Psoas muscle (tissue), 8 donors: ENCODE results near the gene CCN2. TPM values are rescaled to one million over a fixed set of nuclear protein-coding genes. Genes with fewer than 3 reads are reported as not detected.

Source experiments
- ATAC-seq, 4 donors: fragments of 200-7000 bp; cut with Tn5 transposase; one replicate each; pipeline ENCODE4 v1.9.1; 2020; ENCODE audit warnings: moderate library complexity in 3 of 4, mild to moderate bottlenecking in 2 of 4
- DNase-seq, 2 donors: peaks; one replicate each; pipeline ENCODE4 v3.0.0-alpha.2; 2020
- H3K27ac ChIP-seq: fragments of 200-600 bp; one replicate; pipeline ENCODE4 v1.8.0; 2022
- H3K27me3 ChIP-seq, 3 donors: fragments of 200-600 bp in 1 of 3; one replicate each; pipeline versions ENCODE4 v1.6.1 to v1.8.0; 2013 to 2022; ENCODE audit warnings: low read length in 2 of 3, mild to moderate bottlenecking in 2 of 3, moderate library complexity in 1 of 3; ENCODE audit not compliant: insufficient read depth in 3 of 3
- H3K36me3 ChIP-seq, 2 donors: fragments of 200-600 bp in 1 of 2; one replicate each; pipeline versions ENCODE4 v1.6.1 to v1.8.0; 2013 to 2022; ENCODE audit warnings: low read depth in 1 of 2, mild to moderate bottlenecking in 1 of 2, moderate library complexity in 1 of 2; ENCODE audit not compliant: insufficient read depth in 1 of 2
- H3K4me1 ChIP-seq: fragments of 200-600 bp; one replicate; pipeline ENCODE4 v1.8.0; 2022
- H3K4me3 ChIP-seq: fragments of 200-600 bp; one replicate; pipeline ENCODE4 v1.8.0; 2022; ENCODE audit warnings: mild to moderate bottlenecking
- H3K9me3 ChIP-seq: fragments of 200-600 bp; one replicate; pipeline ENCODE4 v1.8.0; 2022
- CTCF ChIP-seq: fragments of 200-600 bp; IDR thresholded peaks from one replicate; pipeline ENCODE4 v1.8.0; 2022; ENCODE audit warnings: antibody characterized with exemption
- WGBS, 3 donors: extraction: QIAGEN DNeasy Blood & Tissue Kit; methylation state at CpG; one replicate each; pipeline versions ENCODE4 v1.1.6 to v1.1.7; 2013; 5-methylcytosine and 5-hydroxymethylcytosine counted together
- intact Hi-C, 2 donors: fragments of 100-400 bp; cut with DNase I; formaldehyde crosslinking; loops; one replicate each; pipeline versions ENCODE4 v1.11.0 to v1.14.2; 2022
- polyA plus RNA-seq, 3 donors: library from polyadenylated mRNA; stranded (reverse); fragments of 200-250 nt; gene quantifications; one replicate each; pipeline ENCODE4 v1.2.3, GENCODE V29; 2013
- total RNA-seq, 4 donors: library from RNA; stranded (reverse); fragmentation: NEBNext Ultra II Directional in 2 of 4; extraction: Animal tissue kit (Norgen Biotek cat#: 25700) in 2 of 4; gene quantifications; one replicate each; pipeline versions ENCODE4 v1.2.1 to v1.2.4, GENCODE V29; 2021 to 2023
- donor health status: healthy with polysubstance abuse.
- donor health status: DM: no; HTN: no; CAD: no; lungs with moderate emphysema.
- donor health status: Bipolar disorder and iron deficiency.
- donor health status: healthy.
- donor health status: DM: yes; HTN: yes; CAD: no.
- donor health status: DM: no; HTN: no; CAD: no.
- donor health status: DM: no; HTN: no; CAD: no.
- donor health status: DM: yes; HTN: yes; CAD: no.

The CCN2 gene
- total and polyA plus RNA-seq, 7 donors = 4.1 to 25.0 (median 14.3) TPM

DNA sequence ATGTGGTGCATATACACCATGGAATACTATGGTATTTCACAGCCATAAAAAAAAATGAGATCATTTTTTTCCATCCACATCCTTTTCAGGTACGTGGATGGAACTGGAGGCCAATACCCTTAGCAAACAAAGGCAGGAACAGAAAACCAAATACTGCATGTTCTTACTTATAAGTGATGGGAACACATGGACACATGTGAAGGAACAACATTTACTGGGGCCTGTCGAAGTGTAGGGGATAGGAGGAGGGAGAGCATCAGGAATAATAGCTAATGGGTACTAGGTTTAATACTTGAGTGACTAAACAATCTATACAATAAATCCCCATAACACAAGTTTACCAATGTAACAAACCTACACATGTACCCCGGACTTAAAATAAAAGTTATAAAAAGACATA lies 30.5 kb downstream of the CCN2 start:
- no peak for TF ChIP-seq CTCF

GRCh38 chr6:131918650-131919355 lies 32.4 kb downstream of the CCN2 start:
- ATAC-seq (no peak), DNase-seq (no peak)
- H3K27me3 ChIP-seq = peaks cover 0 to under 1% (median 0%) of the 10 kb centered on the region in 3 donors
- intact Hi-C loops = loop anchor here in 1 of 2 donors (10.0 kb wide), 1 partner anchor 566 kb away; no protein-coding TSS in a partner anchor
- no peak overlapping the region for H3K27ac ChIP-seq
- H3K9me3 ChIP-seq = no peaks in the 10 kb centered on the region
- TF ChIP-seq CTCF = no peak
- H3K36me3 ChIP-seq = no peaks in the 10 kb centered on the region
- H3K4me1 ChIP-seq = no peaks in the 10 kb centered on the region
- H3K4me3 ChIP-seq = no peak overlapping the region
- WGBS, 3 donors = 86 to 91% (median 90%) methylated on average over 9 of the region's 9 CpGs

More for the DNA sequence above, 30.5 kb downstream of the CCN2 start:
- WGBS, 3 donors = 74 to 84% (median 80%) methylated on average over 3 of the region's 3 CpGs
- intact Hi-C loops = loop anchor here (5.0 to 10.0 kb wide), 2 partner anchors 294 to 297 kb away; no protein-coding TSS in a partner anchor
- Histone ChIP-seq H3K9me3 (no peaks in the 10 kb centered on the region), H3K27ac (no peak overlapping the region), H3K27me3 (no peaks in the 10 kb centered on the region), H3K36me3 (no peaks in the 10 kb centered on the region), H3K4me3 (no peak overlapping the region), H3K4me1 (no peaks in the 10 kb centered on the region)
- no peak for ATAC-seq
- DNase-seq = no peak

DNA sequence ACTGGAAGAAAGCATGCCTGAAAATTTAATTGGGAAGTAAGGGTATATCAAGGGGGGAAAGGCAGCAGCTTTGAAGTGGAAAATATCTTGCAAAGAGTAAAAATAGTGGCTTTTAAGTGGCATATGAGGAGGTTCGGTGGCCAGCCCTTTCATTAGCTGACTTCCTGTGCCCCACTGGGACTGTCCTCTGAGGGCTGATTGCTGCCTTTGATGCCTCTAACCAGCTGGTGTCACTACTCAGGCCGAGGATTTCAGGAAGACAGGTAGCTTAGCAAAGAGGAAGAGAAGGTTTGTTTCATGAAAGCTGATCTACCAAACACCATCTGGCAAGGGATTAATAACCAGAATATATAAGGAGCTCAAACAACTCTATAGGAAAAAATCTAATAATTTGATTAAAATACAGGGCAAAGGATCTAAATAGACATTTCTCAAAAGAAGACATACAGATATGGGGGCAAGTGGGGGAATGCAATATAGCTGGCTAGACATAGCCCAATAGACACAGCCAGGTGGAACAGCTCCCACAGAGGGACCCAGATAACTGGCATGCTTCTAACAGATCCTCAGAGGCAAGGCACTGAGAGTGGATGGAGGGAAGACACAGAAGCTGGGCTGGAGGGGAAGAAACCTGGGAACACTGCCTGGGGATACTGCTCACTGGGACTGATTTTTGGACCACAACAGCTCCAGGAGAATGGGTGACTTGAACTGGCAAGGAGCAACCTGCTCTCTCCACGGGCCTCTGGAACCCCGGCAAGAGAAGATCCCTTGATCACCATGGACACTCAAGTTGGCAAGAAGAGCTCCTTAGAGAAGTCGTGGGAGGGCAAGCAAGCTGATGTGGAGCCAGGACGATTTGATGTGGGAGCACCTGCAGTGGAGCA lies 33.2 kb downstream of the CCN2 start:
- H3K36me3 ChIP-seq = no peaks in the 10 kb centered on the region
- no peaks in the 10 kb centered on the region for H3K4me1 ChIP-seq
- H3K4me3 ChIP-seq = no peak overlapping the region
- WGBS, 3 donors = 52 to 58% (median 52%) methylated on average over 6 of the region's 6 CpGs
- H3K9me3 ChIP-seq = no peaks in the 10 kb centered on the region
- no peak for TF ChIP-seq CTCF
- H3K27ac ChIP-seq = no peak overlapping the region
- DNase-seq (no peak), ATAC-seq (no peak)
- peaks cover 0 to 2% (median 0%) of the 10 kb centered on the region in 3 donors for H3K27me3 ChIP-seq
- intact Hi-C loops = loop anchor here in 1 of 2 donors (10.0 kb wide), 1 partner anchor 567 kb away; no protein-coding TSS in a partner anchor

GRCh38 chr6:131917318-131917717 lies 33.9 kb downstream of the CCN2 start:
- intact Hi-C loops = loop anchor here in 1 of 2 donors (10.0 kb wide), 1 partner anchor 567 kb away; no protein-coding TSS in a partner anchor
- ATAC-seq = no peak
- no peak for DNase-seq
- TF ChIP-seq CTCF = no peak
- no peaks in the 10 kb centered on the region for H3K9me3 ChIP-seq
- H3K4me3 ChIP-seq = no peak overlapping the region
- WGBS, 3 donors = 67 to 71% (median 70%) methylated on average over 2 of the region's 2 CpGs
- H3K36me3 ChIP-seq = no peaks in the 10 kb centered on the region
- no peak overlapping the region for H3K27ac ChIP-seq
- no peaks in the 10 kb centered on the region for H3K4me1 ChIP-seq
- peaks cover 0 to 4% (median 2%) of the 10 kb centered on the region in 3 donors for H3K27me3 ChIP-seq
